WERI-Rb-1 (cell line): Measurements from ENCODE around the gene TNIP1.

Experiments used
- DNase-seq: peaks from one replicate; pipeline ENCODE4 v3.0.0-alpha.2; 2020
- H3K27ac ChIP-seq: fragments of 250-450 bp; sonication (Bioruptor Pico); 2 replicates; pipeline ENCODE4 v1.5.1; 2020; ENCODE audit warnings: mild to moderate bottlenecking, moderate library complexity
- H3K27me3 ChIP-seq: fragments of 250-450 bp; sonication (Bioruptor Pico); 2 replicates; pipeline ENCODE4 v1.5.1; 2021; ENCODE audit warnings: mild to moderate bottlenecking, low read depth, moderate library complexity; ENCODE audit not compliant: insufficient read depth, severe bottlenecking
- H3K36me3 ChIP-seq: fragments of 250-450 bp; sonication (Bioruptor Pico); 2 replicates; pipeline ENCODE4 v1.5.1; 2020; ENCODE audit warnings: mild to moderate bottlenecking, moderate library complexity
- H3K4me3 ChIP-seq: 2 replicates; pipeline ENCODE4 v1.5.1; 2011; ENCODE audit warnings: low read depth, mild to moderate bottlenecking, control low read depth, low read length
- H3K9me3 ChIP-seq: fragments of 250-450 bp; sonication (Bioruptor Pico); 2 replicates; pipeline ENCODE4 v1.5.1; 2021; ENCODE audit warnings: mild to moderate bottlenecking, moderate library complexity; ENCODE audit not compliant: severe bottlenecking
- CTCF ChIP-seq: IDR thresholded peaks from 2 replicates; pipeline ENCODE4 v1.5.1; 2011; ENCODE audit warnings: low read depth, mild to moderate bottlenecking, control low read depth, inconsistent platforms, low read length

TNIP1 gene

GRCh38 chr5:151094030-151094851 is 13.4 kb upstream of the TNIP1 start:
- Histone ChIP-seq H3K4me3 (no peak overlapping the region), H3K9me3 (no peaks in the 10 kb centered on the region), H3K27me3 (no peaks in the 10 kb centered on the region), H3K36me3 (no peaks in the 10 kb centered on the region), H3K27ac (no peak overlapping the region)
- TF ChIP-seq CTCF: no peak
- no peak for DNase-seq

- Histone ChIP-seq H3K4me3 (no peak overlapping the region), H3K27ac (no peak overlapping the region), H3K27me3 (no peaks in the 10 kb centered on the region), H3K36me3 (no peaks in the 10 kb centered on the region), H3K9me3 (no peaks in the 10 kb centered on the region)
- no peak for TF ChIP-seq CTCF
- no peak for DNase-seq
Measured at GRCh38 chr5:151093476-151093889, 12.6 kb upstream of the TNIP1 start.

- Histone ChIP-seq H3K4me3 (no peak overlapping the region), H3K36me3 (no peaks in the 10 kb centered on the region), H3K27ac (no peak overlapping the region), H3K9me3 (no peaks in the 10 kb centered on the region), H3K27me3 (no peaks in the 10 kb centered on the region)
- no peak for DNase-seq
- TF ChIP-seq CTCF: no peak
Measured at GRCh38 chr5:151092762-151093161, 11.9 kb upstream of the TNIP1 start.

GRCh38 chr5:151089726-151090125 is 8.9 kb upstream of the TNIP1 start:
- H3K36me3 ChIP-seq: no peaks in the 10 kb centered on the region
- H3K4me3 ChIP-seq: no peak overlapping the region
- TF ChIP-seq CTCF: no peak
- H3K27ac ChIP-seq: no peak overlapping the region
- no peak for DNase-seq
- no peaks in the 10 kb centered on the region for H3K9me3 ChIP-seq
- H3K27me3 ChIP-seq: no peaks in the 10 kb centered on the region

- no peak for TF ChIP-seq CTCF
- no peak for DNase-seq
- H3K36me3 ChIP-seq: no peaks in the 10 kb centered on the region
- no peak overlapping the region for H3K4me3 ChIP-seq
- H3K9me3 ChIP-seq: no peaks in the 10 kb centered on the region
- no peaks in the 10 kb centered on the region for H3K27me3 ChIP-seq
- H3K27ac ChIP-seq: no peak overlapping the region
Measured at GRCh38 chr5:151088986-151089385, 8.2 kb upstream of the TNIP1 start.

GRCh38 chr5:151087486-151087885 is 6.7 kb upstream of the TNIP1 start:
- no peaks in the 10 kb centered on the region for H3K9me3 ChIP-seq
- no peak overlapping the region for H3K27ac ChIP-seq
- no peaks in the 10 kb centered on the region for H3K36me3 ChIP-seq
- no peak overlapping the region for H3K4me3 ChIP-seq
- no peaks in the 10 kb centered on the region for H3K27me3 ChIP-seq
- TF ChIP-seq CTCF: no peak
- DNase-seq: no peak
